GM18870 (cell line): Measurements from ENCODE around the gene IFI30.

Source experiments
- ATAC-seq: cut with Tn5 transposase; IDR thresholded peaks from one replicate; pipeline ENCODE4 v1.9.1; 2021; ENCODE audit warnings: moderate library complexity; ENCODE audit not compliant: unreplicated experiment

Gene IFI30

DNA sequence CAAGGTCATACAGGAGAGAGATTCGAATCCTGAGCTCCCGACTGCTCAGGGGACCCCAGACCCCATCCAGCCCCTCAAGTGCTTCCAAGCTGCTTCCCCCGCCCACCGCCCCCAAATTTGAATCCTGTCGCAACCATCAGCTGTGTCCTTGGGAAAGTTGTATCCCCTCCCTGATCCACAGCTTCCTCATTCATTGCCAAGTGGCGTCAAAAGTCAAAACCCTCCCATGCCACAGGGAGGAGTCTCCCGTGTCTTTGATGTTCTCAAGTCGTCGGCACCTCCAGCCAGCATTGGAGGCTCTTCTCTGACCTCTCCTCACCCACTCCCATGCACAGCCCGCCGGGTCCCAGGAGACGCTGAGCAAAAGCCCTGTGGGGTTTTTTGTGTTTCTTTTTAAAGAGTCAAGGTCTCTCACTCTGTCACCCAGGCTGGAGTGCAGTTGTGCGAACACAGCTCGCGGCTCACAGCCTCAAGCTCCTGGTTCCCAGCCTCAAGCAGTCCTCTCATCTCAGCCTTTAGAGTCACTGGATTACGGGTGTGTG, 2.8 kb upstream of the IFI30 start:
- no peak for ATAC-seq

DNA sequence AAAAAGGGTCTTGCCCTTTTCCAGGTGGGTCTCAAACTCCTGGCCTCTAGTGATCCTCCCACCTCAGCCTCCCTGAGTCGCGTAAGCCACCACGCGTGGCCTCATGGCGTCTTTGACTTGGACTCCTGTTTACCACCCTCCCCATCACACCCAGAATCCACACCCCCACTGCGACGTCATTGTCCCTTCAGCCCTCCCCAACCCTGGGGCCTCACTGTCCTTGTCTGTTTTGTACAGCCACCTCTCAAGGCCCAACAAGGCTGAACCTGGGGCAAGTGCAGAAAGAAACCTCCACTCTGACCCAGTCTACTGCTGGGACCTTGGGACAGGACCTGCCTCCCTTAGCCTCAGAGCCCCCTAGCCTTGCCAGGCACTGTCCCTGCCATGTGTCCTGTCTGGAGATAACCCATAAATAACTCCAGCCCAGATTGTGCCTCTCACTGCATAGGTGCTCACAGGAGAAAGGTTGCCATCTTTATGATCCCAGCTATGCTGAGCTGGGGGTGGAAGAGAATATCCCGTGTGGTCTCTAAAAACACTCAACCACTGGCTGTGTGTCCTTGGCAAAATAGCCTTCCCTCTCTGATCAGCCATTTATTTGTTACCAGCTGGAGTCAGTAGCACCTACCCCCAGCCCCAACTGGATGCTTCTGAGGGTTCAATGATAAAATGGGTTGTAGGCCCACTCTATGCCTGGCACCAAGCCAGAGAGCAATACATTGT, 1.8 kb upstream of the IFI30 start:
- no peak for ATAC-seq

GRCh38 chr19:18172331-18173053, 1.1 kb upstream of the IFI30 start:
- ATAC-seq: no peak

- no peak for ATAC-seq
Measured at GRCh38 chr19:18173054-18173571, 500 bp upstream of the IFI30 start.

DNA sequence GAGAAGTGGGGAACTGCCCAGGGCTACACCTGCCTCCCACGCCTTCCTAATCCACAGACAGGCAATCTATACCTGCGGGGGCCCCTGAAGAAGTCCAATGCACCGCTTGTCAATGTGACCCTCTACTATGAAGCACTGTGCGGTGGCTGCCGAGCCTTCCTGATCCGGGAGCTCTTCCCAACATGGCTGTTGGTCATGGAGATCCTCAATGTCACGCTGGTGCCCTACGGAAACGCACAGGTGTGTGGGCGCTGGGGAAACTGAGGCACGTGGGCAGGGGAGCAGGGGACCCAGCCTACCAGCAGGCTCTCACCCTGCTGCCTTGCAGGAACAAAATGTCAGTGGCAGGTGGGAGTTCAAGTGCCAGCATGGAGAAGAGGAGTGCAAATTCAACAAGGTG, 1.4 kb downstream of the IFI30 start:
- ATAC-seq: no peak

DNA sequence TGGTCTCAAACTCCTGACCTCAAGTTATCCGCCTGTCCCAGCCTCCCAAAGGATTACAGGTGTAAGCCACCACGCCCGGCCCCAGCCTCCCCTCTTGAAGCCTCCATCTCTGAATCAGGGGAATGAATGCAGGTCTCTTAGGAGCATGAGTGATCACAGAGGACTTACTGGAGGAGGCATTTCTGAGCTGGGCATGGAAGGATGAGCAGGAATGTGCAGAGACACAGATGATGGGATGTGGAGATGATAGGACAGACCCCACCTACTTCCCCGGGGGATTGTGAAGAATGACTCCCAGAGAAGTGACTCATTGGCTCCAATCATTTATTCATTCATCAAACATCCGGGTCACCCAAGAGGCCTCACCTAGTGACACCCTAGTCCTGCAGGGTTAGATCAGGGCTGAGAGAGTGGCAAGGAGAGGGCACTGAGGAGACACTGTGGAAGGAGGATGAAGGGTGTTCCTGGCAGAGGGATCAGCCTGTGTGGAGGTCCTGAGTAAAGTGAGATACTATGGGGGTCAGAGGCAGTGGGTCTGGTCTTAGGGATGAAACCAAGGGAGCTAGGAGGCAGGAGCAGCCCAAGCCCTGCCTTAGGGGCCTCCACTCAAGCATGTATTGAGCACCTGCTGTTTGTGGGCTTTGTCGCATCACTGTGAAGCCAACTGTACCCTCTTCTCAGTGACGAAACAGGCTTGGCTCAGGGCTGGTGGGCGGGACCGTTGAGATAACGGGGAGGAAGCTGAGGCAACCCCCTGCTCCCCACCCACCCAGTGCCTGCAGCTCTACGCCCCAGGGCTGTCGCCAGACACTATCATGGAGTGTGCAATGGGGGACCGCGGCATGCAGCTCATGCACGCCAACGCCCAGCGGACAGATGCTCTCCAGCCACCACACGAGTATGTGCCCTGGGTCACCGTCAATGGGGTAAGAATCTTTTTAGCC, 3.0 kb downstream of the IFI30 start:
- no peak for ATAC-seq

GRCh38 chr19:18179957-18180356, 6.3 kb downstream of the IFI30 start:
- ATAC-seq: no peak

DNA sequence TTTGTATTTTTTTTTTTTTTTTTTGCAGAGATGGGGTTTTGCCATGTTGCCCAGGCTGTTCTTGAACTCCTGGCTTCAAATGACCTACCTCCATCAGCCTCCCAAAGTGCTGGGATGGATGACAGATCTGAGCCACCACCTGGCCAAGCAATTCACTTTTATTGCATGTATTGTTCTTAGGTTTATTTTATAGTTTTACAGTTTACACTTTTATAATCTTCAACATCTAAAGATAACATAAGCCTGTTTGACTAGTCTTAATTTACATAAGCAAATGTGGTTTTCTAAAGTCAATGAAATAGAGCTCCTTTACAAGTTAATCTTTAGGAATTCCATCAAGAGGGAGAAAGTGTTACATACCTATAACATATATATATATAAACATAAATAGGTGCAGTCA, 9.9 kb downstream of the IFI30 start:
- ATAC-seq: no peak

DNA sequence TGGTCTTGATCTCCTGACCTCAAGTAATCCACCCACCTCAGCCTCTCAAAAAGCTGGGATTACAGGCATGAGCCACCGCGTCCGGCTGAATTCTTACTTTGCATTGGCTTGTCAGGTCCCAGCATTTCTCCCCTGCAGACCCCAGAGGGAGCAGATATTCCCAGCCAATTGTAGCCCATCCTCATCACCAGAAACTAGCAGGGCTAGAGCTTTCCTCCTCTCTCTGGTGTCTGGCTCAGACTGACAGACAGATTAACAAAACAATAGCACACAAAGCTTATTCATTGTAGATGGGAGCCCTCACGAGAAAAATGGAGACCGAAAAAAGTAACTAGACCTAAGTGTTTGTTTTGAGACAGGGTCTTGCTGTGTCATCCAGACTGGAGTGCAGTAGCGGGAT, 11.9 kb downstream of the IFI30 start:
- no peak for ATAC-seq

DNA sequence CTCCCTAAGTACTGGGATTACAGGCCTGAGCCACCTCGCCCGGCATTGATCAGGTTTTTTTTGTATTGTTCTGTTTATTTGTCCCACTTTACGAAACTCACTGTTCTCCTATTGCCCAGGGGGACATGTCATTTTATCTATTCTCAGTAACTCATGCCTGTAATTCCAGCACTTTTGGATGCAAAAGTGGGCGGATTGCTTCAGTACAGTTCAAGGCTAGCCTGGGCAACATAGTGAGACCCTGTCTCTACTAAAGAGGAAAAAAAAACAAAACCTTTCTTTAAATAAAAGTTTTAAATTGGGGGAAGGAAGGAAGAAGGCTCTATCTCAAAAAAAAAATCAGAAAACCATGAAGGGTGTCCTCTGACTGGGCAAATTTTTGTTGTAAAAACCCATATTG, 16.7 kb downstream of the IFI30 start:
- ATAC-seq: no peak

- no peak for ATAC-seq
Measured at GRCh38 chr19:18191640-18192062, 18.0 kb downstream of the IFI30 start.

DNA sequence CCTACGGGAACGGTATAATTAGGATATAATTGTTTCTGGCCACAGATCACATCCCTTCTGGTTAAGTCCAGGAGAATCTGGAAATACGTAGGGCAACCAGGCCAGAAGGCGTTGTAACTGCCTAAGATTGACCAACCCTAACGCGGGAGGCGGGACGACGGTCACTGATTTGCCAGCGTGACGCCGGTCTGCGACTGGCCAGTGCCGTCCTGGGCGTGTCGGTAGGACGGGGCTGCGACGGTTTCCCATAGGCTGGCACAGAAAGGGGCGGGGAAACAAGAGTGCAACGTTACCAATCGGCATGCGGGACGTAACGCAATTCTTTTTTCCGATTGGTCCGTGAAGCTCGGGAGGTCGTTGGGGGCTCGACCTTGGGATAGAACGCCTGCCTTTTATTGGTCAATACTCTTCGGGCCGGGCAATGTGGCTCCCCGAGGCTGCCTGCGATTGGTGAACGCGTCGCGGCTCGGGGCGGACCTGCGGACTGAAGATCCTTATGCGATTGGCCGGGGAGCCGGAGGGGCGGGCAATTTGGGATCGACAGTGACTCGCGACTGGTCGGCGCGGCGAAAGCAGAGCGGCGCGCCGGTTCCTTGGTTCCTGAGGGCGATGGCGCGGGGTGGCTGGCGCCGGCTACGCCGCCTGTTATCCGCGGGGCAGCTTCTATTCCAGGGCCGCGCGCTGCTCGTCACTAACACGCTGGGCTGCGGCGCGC, 19.2 kb downstream of the IFI30 start, which contains the start of gene MPV17L2:
MPV17L2 (plus strand) TSS at position 546 of the 715 bp plus-strand sequence; CDS start at position 610, 64 bp downstream.
- ATAC-seq: peak; percentile 82

GRCh38 chr19:18193388-18194180, 20.0 kb downstream of the IFI30 start:
- no peak for ATAC-seq

DNA sequence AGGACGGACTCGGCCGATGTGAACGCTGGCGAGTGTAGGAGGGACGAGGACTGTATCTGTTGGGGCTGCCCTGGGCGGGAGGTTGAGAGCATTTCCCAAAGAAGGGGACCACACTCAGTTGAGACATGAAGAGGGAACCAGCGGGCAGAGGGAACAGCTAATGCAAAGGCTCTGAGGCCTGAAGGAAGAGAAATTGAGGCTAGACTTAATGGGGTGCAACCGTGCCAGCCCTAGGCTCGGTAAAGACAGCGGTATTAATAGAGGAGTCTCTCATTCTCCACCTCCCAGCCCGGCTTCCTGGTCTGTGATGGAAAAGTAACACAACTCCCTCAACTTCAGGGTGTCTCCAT, 20.5 kb downstream of the IFI30 start:
- no peak for ATAC-seq

GRCh38 chr19:18194554-18195238, 21.1 kb downstream of the IFI30 start:
- no peak for ATAC-seq

- no peak for ATAC-seq
Measured at GRCh38 chr19:18196511-18196845, 22.9 kb downstream of the IFI30 start.

GRCh38 chr19:18197306-18197705, 23.7 kb downstream of the IFI30 start:
- no peak for ATAC-seq

GRCh38 chr19:18197941-18198340, 24.3 kb downstream of the IFI30 start:
- ATAC-seq: no peak

DNA sequence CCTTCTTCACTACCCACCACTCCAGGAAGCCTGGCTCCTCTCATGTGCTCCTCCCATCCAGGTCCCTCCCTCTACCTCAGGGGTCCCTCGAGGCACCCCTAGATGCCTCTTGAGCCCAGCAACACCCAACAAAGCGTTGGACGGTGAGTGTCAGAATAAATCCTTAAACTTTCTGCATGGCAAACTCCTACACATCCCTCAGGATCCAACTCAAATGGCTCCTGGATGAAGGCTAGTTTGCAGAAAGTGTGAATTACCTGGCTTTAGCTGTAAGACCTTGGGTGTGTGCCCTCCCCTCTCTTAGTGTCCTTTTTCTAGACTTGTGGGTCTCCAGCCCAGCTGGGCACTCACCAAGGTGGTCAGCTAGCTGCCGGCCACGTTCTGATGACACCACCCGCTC, 24.8 kb downstream of the IFI30 start:
- ATAC-seq: no peak
